NCI-H1694 (cell line): ENCODE data around the gene IQCK.
"Not testable (repeated sequence)": the region's sequence is repeated elsewhere in the genome, so short reads cannot be mapped to it uniquely, and the experiment has no call there.

Experiments used
- DNase-seq: peaks from one replicate; lab custom pipeline; 2025; lab: John Stamatoyannopoulos, UW

IQCK gene

GRCh38 chr16:19699472-19699871 lies 18.6 kb upstream of the IQCK start:
- no peak for DNase-seq

- no peak for DNase-seq
Measured at GRCh38 chr16:19700319-19700781, 17.7 kb upstream of the IQCK start.

- DNase-seq: no peak
Measured at GRCh38 chr16:19701091-19701490, 17.0 kb upstream of the IQCK start.

DNA sequence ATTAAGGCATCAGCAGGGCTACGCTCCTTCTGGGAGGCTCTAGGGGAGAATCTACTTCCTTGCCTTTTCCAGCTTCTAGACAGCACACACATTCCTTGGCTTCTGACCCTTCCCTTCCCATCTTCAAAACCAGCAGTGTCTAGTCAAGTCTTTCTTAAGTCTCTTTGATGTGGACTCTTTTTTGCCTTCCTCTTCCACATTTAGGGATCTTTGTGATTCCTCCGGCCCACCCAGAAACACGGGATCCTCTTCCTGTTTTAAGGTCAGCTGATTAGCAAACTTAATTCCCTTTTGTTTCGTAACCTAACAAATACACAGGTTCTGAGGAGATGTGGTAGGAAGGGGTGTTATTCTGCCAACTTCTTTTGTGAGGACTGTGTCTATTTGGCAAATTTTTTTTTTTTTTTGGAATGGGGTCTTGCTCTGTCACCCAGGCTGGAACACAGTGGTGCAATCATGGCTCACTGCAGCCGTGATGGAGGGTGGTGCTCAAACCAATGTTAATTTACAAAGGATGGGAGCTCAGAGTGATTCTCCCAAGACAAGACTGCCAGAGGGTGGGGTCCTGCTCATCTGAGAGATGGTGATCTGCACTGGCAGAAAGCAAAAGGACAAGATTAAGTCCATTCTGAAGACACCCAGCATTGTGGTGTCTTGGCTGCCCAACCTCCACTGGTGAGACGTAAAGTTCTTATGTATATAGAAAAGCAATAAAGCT lies 14.7 kb upstream of the IQCK start:
- no peak for DNase-seq

- no peak for DNase-seq
Measured at GRCh38 chr16:19704321-19705145, 13.5 kb upstream of the IQCK start.

DNA sequence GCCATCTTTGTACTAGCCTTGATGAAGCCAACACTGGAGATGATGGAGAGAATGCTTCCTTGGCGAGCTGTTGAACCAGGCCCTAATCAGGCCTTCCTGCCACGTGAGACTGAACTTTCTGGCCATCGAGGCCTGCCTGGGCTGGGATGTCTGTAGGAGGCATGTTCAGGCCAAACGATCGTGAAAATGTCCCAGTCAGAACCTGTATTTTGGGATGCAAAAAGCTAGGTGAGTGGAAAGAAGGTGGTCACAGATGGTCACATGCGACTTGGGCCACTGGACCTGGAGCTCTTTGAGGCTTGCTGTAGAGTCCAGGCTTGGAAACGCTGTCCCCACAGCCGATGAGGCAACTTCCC lies 12.9 kb upstream of the IQCK start:
- no peak for DNase-seq

- DNase-seq: no peak
Measured at GRCh38 chr16:19705843-19706242, 12.2 kb upstream of the IQCK start.

GRCh38 chr16:19706846-19707245 lies 11.2 kb upstream of the IQCK start:
- no peak for DNase-seq

DNA sequence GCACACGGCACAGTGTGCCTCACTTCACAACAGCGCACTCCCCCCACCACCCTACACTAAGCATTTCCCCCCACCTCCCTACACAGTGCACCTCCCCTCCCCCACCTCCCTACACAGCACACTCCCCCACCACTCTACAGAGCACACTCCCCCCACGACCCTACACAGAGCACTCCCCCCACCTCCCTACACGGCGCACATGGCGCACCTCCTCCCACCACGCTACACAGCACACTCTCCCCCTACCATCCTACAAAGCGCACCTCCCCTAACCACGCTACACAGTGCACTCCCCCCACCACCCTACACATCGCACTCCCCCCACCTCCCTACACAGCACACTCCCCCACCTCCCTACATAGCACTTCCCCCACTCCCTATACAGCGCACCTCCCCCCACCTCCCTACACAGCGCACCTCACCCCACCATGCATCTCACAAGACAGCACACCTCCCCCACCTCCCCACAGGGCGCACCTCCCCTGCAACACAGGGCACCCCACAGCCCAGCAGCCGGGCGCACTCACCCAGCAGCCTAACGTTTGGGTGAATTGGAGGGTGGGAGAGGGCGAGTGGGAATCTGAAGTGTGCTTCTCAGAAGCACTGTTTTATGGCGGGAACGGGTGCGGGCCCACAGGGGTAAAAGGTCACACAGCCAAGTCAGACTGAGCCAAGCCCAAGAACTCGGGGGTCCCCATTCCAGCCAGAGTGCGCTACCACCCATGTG lies 10.3 kb upstream of the IQCK start:
- no peak for DNase-seq

GRCh38 chr16:19708296-19709205 lies 9.5 kb upstream of the IQCK start:
- no peak for DNase-seq

DNA sequence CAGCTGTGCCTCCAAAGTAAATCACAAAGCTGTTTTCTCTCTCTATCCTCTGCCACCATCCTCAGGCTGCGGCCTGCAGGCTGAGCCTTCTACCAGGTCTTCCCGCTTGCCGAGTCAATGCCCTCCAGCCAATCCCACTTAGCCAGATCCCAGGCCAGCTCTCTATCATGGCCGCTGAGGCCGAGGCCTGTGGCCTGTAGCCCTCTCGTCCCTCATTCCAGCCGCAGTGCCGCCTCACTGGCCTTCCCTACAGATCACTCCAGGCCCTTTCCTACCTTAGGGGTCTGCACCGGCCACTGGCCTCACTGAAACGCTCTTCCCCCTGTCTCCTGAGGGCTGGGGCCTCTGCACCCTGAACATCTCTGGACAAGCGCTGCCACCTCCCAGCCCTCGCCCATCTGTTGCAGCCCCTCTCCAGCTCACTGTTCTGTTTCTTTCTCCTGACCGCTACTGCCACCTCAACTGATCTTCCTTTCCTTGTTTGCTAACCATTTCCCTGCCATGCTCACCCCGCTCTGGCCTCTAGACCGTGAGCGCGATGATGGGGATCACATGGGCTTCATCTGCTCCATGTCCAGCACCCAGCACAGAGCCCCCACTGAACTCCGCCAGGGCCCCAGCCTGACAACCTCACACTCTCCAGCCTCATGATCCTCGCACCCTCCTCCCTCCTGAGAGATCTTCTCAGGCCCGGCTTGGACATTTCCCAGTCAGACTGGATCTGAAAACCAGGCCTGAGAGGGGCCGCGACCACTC lies 8.5 kb upstream of the IQCK start:
- DNase-seq: no peak

DNA sequence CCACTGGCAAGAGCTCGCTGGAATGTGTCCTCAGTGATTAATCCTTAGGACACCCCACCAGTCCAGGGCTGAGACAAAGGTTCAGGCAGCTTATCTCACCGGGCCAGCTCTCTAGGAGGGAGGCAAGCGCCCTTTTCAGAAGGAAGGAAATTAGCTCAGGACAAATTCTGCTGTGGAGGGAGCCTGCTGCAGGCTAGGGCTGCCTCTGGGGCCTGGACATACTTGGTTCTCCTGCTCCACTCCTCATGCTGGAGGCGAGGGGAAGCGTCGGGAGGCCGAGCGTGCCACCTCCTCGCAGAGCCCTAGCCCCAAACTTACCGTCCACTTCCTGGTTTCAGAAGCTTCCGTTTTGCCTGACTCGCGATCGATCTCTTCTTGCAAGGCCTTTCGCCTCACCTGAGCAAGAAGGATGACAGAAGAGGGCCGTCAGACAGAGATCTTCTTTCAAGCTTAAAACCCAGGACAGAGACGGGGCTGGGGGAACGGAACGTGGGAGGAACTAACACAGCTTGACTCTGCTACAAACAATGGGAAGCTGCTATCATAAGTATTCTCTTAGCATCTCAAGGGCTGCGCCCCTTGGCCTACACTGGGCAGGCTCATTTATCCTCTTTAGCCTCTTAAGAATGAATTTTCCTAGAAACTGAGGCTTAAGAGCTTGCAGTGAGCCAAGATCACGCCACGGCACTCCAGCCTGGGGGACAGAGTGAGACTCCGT lies 7.7 kb upstream of the IQCK start:
- no peak for DNase-seq

DNA sequence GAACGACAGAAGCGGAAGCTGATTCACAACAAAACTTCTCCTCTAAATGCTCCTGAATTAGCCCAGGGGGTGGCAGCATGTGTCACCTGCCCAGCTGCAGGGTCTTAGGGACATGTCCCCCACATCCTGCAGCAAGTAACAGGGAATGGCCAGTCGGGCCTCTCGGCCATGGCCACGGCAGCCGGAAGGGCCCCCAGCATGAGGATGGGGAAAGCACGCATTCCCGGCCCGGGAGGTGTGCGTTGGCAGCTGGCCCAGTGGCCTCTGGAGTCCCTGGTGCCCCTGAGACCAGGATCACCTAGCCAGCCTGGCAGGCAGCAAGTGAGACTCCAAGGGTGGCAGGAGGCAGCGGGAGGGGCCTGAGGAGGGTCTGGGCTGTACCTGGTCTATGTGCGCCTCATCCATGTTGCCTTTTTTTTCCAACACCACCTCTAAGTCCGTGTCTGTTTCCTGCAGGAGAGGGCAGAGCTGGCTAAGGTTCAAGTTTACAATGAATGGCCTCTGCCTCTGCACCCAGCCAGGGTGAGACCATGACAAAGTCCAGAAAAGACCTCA lies 7.0 kb upstream of the IQCK start:
- DNase-seq: no peak

- no peak for DNase-seq
Measured at GRCh38 chr16:19711643-19712042, 6.4 kb upstream of the IQCK start.

DNA sequence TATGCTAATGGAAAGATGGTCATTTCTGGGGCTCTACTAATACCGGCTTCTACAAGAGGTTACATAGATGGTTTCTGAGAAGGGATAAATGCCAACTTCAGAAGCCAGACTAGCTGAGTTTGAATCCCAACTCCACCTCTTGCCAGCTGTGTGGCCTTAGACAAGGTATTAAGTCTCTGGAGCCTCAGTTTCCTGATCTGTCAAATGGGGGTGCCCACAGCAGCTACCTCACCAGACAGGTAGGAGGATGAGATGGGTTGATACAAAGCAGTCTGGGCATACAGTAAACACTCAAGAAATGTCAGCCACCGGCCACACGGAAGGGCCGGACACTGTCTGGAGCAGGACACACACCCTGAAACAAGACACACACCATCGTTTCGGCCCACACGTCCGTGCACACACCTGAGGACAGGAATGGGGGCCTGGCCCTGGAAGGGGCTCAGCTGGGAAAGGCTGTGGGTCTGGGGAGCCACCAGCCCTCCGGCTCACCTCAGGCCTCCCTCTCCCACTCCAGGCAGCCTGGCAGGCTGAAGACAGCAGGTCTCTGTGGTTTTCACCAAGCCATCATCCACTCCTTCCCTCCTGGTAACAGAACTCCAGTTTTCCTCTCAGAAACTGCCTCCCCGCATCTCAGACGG lies 5.5 kb upstream of the IQCK start:
- DNase-seq: no peak

DNA sequence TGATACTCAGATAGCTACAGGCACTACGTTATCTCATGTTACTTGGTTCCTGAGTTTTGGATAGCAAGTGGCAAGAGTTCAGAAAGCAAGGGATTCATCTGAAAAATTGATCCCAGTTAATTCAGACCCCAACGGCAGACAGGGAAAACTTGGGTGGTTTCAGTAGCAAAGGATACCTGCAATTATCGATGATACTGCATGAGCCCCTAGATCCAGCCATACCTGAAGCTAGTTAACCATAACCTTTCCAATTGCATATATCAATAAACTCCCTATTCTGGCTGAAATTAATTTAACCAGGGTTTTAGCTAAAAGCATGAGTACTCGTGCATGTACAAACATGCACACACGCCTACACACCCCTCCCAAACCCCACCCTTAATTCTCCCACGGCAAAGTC lies 4.4 kb upstream of the IQCK start:
- no peak for DNase-seq

DNA sequence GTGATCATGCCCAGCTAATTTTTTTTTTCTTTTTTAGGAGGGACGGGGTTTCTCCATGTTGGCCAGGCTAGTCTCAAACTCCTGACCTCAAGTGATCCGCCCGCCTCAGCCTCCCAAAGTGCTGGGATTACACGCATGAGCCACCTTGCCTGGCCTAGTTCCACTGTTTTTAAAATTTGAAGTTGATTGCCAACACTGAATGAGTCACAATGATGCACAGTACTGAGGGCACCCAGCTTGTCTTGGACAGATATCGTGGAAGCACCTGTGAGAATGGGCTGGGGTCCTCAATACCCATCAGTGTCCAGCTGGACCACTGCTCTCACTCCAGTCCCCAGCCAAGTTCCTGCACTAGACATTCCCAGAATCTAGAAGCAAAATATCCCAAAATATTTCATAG lies 2.5 kb upstream of the IQCK start:
- DNase-seq: no peak

GRCh38 chr16:19716183-19716582 lies 1.9 kb upstream of the IQCK start:
- no peak for DNase-seq

GRCh38 chr16:19716728-19717127 lies 1.3 kb upstream of the IQCK start:
- not testable (repeated sequence) for DNase-seq

- no peak for DNase-seq
Measured at GRCh38 chr16:19717314-19717713, 757 bp upstream of the IQCK start.
